ENCODE data around the gene CATSPER1. TPM values are rescaled to one million over a fixed set of nuclear protein-coding genes. Genes with fewer than 3 reads are reported as not detected.

The CATSPER1 gene
- total RNA-seq, 1 donor from 2014 or later: not detected

DNA sequence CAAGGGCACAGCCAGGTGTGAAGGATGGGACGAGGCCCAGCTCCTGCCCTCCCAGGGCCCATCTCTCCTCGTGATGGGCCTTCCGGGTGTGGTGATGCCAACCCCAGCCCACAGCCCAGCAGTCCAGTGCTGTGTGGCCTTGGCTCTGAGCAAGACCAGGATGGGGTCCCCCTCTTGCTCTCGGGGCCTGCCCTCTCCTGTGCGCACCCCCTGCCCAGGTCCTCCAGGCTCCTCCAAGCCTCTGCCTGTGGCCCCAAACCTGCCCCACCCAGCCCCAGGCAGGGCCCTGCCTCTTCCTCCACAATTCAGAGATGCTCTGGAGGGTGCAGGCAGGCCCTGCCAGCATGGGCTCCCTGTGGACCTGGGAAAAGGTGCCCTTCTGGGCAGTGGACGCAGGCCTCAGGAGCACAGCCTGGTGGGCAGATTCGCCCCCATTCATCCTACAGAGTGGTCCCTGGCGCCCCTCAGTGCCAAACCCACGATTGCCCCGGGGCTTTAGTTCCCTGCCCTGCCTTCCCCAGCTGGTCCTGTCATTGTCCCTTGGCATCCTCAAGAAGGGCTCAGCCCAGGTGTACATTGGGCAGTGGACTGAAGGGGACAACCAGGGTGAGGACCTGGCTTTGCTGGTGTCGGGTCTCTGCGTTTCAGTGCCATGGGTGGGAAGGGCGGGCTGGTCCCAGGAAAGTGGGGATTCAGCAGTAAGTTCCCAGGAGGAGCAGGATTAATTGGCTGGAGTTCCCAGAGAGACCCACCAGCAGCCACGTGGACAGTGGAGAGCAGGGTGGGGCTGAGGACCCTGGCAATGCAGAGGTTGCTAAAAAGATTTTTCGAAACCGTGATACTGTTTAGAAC is 44.1 kb downstream of the CATSPER1 start:
- Mint-ChIP-seq H3K36me3 (ENCODE audit: low read depth) (peaks cover 3% of the 10 kb centered on the region), H3K4me3 (no peak overlapping the region), H3K9me3 (no peaks in the 10 kb centered on the region), H3K27me3 (ENCODE audit: low read depth) (no peaks in the 10 kb centered on the region), H3K4me1 (no peaks in the 10 kb centered on the region), H3K27ac (ENCODE audit: unreplicated experiment) (no peak overlapping the region)
- TF ChIP-seq, protein P1, sequence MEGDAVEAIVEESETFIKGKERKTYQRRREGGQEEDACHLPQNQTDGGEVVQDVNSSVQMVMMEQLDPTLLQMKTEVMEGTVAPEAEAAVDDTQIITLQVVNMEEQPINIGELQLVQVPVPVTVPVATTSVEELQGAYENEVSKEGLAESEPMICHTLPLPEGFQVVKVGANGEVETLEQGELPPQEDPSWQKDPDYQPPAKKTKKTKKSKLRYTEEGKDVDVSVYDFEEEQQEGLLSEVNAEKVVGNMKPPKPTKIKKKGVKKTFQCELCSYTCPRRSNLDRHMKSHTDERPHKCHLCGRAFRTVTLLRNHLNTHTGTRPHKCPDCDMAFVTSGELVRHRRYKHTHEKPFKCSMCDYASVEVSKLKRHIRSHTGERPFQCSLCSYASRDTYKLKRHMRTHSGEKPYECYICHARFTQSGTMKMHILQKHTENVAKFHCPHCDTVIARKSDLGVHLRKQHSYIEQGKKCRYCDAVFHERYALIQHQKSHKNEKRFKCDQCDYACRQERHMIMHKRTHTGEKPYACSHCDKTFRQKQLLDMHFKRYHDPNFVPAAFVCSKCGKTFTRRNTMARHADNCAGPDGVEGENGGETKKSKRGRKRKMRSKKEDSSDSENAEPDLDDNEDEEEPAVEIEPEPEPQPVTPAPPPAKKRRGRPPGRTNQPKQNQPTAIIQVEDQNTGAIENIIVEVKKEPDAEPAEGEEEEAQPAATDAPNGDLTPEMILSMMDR (conservative IDR thresholded peaks at IDR 0.05): no peak
- no peak for DNase-seq (ENCODE audit: low read depth, low spot score)

DNA sequence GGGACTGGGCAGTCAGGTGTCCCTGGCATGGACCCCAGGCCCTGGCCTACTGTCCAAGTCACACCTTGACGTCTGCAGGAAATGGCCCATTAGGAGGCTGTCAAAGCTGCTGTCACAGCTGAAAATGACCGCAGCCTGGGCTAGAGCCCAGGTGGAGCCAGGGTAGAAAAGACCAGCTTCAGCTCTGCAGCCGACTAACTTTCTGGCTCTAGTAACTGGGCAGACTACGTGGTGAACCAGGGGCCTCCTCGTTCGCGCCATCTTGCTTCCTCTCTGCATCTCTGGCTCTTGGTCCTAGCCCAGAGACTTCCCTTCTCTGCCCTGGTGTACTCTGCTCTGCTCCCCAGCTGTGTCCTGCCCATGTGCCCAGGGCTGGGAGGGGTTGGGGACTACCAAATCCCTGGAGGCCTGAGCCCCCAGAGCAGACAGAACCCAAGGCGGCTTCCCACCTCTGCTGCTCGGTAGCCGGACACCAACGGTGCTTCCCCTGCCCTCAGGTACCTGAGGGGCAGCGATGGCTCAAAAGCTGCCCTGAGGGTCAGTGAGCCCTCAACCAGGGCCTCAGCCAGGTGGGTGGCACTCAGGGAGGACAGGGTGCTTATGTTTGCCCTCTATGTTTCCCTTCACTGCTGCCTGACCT is 45.1 kb downstream of the CATSPER1 start:
- no peaks in the 10 kb centered on the region for H3K27me3 Mint-ChIP-seq (ENCODE audit: low read depth)
- TF ChIP-seq, protein P1 (conservative IDR thresholded peaks at IDR 0.05): no peak
- DNase-seq (ENCODE audit: low read depth, low spot score): no peak
- no peak overlapping the region for H3K4me3 Mint-ChIP-seq
- no peaks in the 10 kb centered on the region for H3K4me1 Mint-ChIP-seq
- no peaks in the 10 kb centered on the region for H3K9me3 Mint-ChIP-seq
- no peak overlapping the region for H3K27ac Mint-ChIP-seq (ENCODE audit: unreplicated experiment)
- H3K36me3 Mint-ChIP-seq (ENCODE audit: low read depth): peaks cover 3% of the 10 kb centered on the region

DNA sequence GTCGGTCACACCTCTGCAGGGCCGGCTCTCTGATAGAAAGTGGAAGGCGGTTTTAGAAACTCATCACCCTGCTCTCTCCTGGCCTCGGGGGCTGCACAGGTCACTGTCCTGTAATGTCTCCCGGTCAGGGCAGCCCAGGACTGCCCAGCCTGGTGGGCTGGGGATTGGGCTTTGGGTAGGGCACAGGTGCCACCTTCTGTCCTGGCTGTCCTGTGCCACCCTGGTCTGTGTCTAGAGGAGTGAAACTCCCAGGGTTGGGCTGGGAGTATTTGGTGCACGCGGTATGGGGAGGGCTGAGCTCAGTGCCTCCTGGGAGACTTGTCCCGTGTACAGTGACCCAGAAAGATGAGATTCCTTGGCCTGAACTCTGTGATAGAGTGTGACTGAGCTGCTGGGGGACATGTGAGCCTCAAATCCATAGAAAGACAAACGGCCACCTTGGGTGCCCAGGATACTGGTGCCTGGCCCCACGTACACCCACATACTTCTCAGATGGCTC is 47.0 kb downstream of the CATSPER1 start:
- Mint-ChIP-seq H3K9me3 (no peaks in the 10 kb centered on the region), H3K27me3 (ENCODE audit: low read depth) (no peaks in the 10 kb centered on the region), H3K27ac (ENCODE audit: unreplicated experiment) (no peak overlapping the region), H3K36me3 (ENCODE audit: low read depth) (peaks cover 3% of the 10 kb centered on the region), H3K4me3 (no peak overlapping the region), H3K4me1 (no peaks in the 10 kb centered on the region)
- TF ChIP-seq, protein P1 (conservative IDR thresholded peaks at IDR 0.05): no peak
- no peak for DNase-seq (ENCODE audit: low read depth, low spot score)

DNA sequence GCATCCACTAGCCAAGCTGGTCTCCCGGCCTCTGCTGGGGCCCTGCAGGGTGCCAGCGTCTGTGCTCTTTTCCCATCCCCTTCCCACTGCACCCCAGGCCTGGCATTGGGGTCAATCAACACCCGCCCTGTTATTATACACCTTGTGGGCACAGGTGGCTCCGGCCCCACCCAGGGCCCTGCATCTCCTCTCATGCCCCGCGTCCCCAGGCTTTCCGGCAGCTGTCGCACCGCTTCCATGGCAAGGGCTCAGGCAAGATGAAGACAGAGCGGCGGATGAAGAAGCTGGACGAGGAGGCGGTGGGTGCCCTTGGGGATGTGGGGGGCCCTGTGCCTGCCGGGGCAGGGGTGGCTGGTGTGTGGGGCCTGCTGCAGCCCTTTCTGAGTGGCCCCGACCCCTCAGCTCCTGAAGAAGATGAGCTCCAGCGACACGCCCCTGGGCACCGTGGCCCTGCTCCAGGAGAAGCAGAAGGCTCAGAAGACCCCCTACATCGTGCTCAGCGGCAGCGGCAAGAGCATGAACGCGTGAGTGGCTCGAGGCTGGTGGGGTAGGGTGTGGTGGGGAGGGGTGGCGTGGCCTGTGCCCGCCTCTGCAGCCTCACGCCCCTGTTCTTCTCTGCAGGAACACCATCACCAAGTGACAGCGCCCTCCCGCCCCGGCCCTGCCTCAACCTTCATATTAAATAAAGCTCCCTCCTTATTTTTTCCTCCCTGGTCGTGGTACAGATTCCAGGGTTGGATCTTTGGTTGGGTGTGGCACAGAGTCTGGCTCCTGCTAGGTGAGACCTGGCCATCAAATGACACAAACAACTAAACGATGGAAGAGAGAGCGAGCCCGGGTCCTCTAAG is 47.7 kb downstream of the CATSPER1 start:
- Mint-ChIP-seq H3K27ac (ENCODE audit: unreplicated experiment) (no peak overlapping the region), H3K4me3 (no peak overlapping the region), H3K9me3 (no peaks in the 10 kb centered on the region), H3K36me3 (ENCODE audit: low read depth) (peaks cover 5% of the 10 kb centered on the region), H3K27me3 (ENCODE audit: low read depth) (no peaks in the 10 kb centered on the region), H3K4me1 (no peaks in the 10 kb centered on the region)
- DNase-seq (ENCODE audit: low read depth, low spot score): no peak
- TF ChIP-seq, protein P1 (conservative IDR thresholded peaks at IDR 0.05): no peak
